Activated T-cell treated with anti-CD3 and anti-CD28 coated beads, Interleukin-2, amount 50 U/mL, for 24 hours (primary cell): Measurements from ENCODE around the gene NFATC2.
A peak's percentile ranks its signal among the peaks of the same experiment; 100 is the strongest.

ENCODE experiments used
- DNase-seq: peaks from one replicate; pipeline ENCODE4 v3.0.0-alpha.2; 2020
- H3K27ac Mint-ChIP-seq: 2 replicates; pipeline ENCODE4 v1.8.0; 2020; ENCODE audit warnings: mild to moderate bottlenecking, mixed read lengths
- H3K27me3 Mint-ChIP-seq: 2 replicates; pipeline ENCODE4 v1.8.0; 2020; ENCODE audit warnings: mixed read lengths
- H3K36me3 Mint-ChIP-seq: 2 replicates; pipeline ENCODE4 v1.8.0; 2020; ENCODE audit warnings: low read depth, mixed read lengths
- H3K4me1 Mint-ChIP-seq: 2 replicates; pipeline ENCODE4 v1.8.0; 2020; ENCODE audit warnings: low read depth, mixed read lengths
- H3K4me3 Mint-ChIP-seq: 2 replicates; pipeline ENCODE4 v1.8.0; 2020; ENCODE audit warnings: mild to moderate bottlenecking, moderate library complexity, mixed read lengths
- H3K9me3 Mint-ChIP-seq: 2 replicates; pipeline ENCODE4 v1.8.0; 2020; ENCODE audit warnings: mixed read lengths

The NFATC2 gene

DNA sequence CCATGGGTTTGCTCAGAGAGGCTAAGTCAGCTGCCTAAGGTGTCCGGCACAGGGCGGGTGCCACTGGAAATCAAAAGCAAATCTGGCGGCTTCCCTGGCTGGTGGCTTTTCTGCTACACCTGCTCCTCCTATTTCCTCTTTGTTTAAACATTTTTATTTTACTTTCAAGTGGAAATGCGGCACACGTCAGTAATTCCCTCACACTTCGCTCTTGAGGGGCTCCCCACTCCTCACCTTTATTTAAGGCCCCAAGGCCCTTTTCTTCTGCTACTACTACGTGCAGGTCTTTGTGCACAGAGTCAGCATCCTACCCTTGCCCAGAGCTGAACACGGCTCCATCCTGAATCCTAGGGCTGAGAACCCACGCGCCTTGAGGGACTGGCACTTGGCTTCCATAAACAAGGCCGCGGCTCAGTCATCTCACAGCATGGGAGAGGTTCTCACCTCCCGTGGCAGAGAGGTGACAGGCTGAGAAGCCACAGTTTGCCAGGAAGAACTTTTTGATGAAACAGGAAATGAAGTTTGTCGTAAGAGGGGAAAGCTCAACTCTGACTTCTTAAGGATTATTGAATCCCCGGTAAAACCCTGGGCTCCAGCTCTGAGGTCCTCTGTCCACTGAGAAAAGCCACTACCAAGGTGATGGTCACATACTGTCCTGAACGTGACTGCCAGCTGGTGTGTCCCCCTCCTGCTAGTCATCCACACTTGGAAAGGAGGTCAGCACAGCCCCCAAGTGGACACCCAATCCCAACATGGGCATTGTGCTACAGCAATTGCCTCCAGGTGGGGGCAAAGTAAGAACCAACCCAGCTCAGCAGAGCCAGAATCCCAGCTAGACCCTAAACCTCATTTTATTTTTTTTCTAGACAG is 48.0 kb downstream of the NFATC2 start:
- H3K27ac Mint-ChIP-seq = peak overlapping the region; percentile 94
- peaks cover 95% of the 10 kb centered on the region for H3K36me3 Mint-ChIP-seq
- DNase-seq = peak; percentile 64
- H3K27me3 Mint-ChIP-seq = no peaks in the 10 kb centered on the region
- peaks cover 98% of the 10 kb centered on the region for H3K4me1 Mint-ChIP-seq
- H3K4me3 Mint-ChIP-seq = peak overlapping the region; percentile 44
- H3K9me3 Mint-ChIP-seq = peaks cover 4% of the 10 kb centered on the region

DNA sequence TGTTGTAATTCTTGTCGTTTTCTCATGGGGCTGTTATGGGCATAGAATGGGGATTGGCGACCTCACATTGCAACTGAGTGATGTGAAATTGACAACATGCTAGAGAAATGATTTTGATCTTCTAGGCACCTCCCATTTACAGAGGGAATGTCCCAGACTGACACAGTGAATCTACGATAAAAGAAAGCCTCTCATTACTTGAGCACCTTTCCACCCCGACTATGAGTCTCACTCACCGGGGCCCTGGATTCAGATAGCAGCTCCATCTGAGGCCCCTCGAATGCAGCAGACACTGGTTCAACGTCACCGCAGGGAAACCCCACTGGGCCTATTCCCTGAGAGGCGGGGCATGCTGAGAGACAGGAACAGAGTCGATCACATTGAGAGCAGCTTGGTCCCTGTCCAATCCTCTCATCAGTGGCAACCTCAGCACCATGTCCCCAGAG is 49.1 kb downstream of the NFATC2 start:
- no peaks in the 10 kb centered on the region for H3K9me3 Mint-ChIP-seq
- peak overlapping the region; percentile 44 for H3K4me3 Mint-ChIP-seq
- peaks cover 98% of the 10 kb centered on the region for H3K4me1 Mint-ChIP-seq
- peaks cover 95% of the 10 kb centered on the region for H3K36me3 Mint-ChIP-seq
- H3K27me3 Mint-ChIP-seq = no peaks in the 10 kb centered on the region
- DNase-seq = peak; percentile 53
- peak overlapping the region; percentile 94 for H3K27ac Mint-ChIP-seq

DNA sequence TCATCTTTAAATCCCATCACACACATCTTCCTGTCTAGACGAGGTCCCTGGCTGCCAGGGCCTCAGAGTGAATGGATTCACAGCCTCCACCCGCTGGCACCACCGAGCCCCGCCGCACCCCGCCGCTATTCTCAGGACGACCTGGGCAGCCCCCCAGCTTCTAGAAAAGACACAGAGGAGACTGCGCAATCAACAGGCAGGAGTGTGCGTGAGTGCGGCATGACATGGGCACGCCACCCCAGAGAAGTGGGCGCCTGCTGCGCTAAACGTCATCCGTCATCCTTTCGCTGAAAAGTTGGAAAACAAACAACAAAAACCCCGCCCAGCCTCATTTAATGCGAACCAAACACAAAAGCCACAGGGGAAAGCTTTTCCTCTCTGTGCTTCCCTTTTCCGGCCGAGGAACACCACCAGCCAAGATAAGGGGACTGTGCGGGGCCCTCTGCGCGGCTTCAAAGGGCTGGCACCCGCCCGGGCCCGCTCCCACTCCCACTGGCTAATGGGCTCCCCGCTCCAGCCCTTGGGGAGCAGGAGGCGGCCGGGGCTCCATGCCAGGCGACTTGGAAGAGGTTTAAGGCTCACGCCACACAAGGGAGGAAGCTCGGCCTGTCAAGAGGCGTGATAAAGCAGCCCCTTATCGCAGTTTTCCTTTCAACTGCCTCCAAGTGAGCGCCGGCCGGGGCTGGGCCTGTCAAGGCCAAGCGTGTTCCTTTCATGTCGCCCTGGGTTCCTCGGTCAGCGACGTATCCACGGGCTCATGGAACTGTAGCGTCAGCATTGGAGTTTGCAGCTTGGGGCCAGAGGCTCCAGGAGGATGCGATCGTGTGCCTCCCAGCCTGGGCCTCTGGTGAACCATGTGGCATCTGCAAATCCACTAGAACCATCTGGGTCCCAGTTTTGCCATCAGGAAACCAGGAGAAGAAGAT is 50.1 kb downstream of the NFATC2 start:
- DNase-seq = no peak
- Mint-ChIP-seq H3K27ac (peak overlapping the region; percentile 94), H3K36me3 (peaks cover 98% of the 10 kb centered on the region), H3K9me3 (no peaks in the 10 kb centered on the region), H3K4me3 (no peak overlapping the region), H3K4me1 (peaks cover 98% of the 10 kb centered on the region), H3K27me3 (no peaks in the 10 kb centered on the region)

DNA sequence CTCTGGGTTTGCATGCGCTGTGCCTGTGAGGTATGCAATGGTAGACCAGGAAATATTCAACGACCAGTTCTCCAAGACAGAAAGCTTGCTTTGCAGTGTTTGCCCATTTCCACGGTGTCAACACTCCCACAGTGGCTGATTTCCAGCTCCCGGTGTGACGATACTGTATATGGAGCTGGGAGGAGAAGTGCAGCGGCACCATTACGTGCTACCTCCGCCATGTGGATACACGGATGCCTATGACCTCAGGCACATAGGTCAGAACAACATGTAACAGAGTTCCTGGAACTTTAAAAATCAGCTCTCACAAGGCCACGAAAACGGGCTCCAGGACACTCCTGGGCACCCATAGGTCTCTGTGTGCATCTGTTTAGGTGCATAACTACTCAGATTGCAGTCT is 51.1 kb downstream of the NFATC2 start:
- no peak overlapping the region for H3K27ac Mint-ChIP-seq
- no peaks in the 10 kb centered on the region for H3K27me3 Mint-ChIP-seq
- peaks cover 98% of the 10 kb centered on the region for H3K36me3 Mint-ChIP-seq
- no peaks in the 10 kb centered on the region for H3K9me3 Mint-ChIP-seq
- no peak for DNase-seq
- peaks cover 97% of the 10 kb centered on the region for H3K4me1 Mint-ChIP-seq
- H3K4me3 Mint-ChIP-seq = no peak overlapping the region

DNA sequence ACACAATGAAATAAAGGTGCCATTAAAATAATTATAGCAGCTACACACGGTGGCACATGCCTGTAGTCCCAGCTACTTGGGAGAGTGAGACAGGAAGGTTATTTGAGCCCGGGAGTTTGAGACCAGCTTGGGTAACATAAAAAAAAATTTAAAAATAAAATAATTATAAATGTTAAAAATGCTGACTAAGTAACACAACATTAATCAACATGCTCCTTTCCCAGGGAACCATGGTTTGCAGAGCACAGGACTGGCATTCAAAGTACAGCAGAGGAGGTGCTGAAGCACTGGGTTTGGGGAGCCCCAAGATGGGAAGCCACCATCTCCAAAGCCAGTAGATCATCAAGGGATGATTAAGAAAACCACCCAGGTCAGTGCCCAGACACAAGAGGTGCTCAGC is 51.9 kb downstream of the NFATC2 start:
- Mint-ChIP-seq H3K4me3 (no peak overlapping the region), H3K27ac (peak overlapping the region; percentile 57), H3K36me3 (peaks cover 98% of the 10 kb centered on the region), H3K27me3 (no peaks in the 10 kb centered on the region), H3K9me3 (no peaks in the 10 kb centered on the region), H3K4me1 (peaks cover 97% of the 10 kb centered on the region)
- no peak for DNase-seq

DNA sequence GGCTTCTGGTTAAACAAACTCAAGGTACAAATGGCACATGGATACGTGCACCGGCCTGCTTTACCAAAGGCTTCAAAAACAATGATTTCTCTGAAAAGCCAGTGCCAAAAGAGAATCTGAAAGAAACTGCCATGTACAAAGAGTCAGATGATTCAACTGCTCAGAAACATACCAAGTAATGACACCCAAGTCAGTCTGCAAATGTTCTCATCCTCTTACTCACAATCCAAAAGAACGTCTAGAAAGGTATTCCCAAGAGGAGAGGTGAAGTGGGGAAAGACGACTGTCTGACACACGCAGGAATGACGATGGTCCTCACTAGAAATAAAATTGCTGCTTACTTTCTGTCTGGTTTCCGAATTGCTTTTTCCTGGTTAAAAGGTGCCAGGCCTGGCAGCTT is 52.9 kb downstream of the NFATC2 start:
- DNase-seq = no peak
- H3K4me3 Mint-ChIP-seq = no peak overlapping the region
- peaks cover 97% of the 10 kb centered on the region for H3K4me1 Mint-ChIP-seq
- H3K27me3 Mint-ChIP-seq = no peaks in the 10 kb centered on the region
- peaks cover 98% of the 10 kb centered on the region for H3K36me3 Mint-ChIP-seq
- H3K27ac Mint-ChIP-seq = peak overlapping the region; percentile 3
- H3K9me3 Mint-ChIP-seq = no peaks in the 10 kb centered on the region

DNA sequence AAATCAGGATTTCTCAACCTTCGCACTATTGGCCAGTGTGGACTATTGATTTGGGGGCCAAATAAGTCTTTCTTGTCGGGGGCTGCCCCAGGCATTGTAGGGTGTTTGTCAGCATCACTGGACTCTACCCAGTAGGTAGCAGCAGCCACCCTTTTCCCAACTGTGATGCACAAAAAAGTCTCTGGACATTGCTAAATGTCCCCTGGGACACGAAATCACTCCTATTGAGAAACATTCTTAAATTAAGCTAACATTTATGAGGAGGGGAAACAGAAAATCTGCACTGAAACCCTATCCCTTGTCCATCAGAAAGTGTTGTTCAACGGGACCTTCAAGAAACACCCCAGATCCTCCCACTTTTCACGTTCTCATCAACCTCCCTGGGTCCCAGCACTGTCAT is 54.2 kb downstream of the NFATC2 start:
- Mint-ChIP-seq H3K27me3 (no peaks in the 10 kb centered on the region), H3K27ac (peak overlapping the region; percentile 82), H3K4me3 (no peak overlapping the region), H3K9me3 (peaks cover 4% of the 10 kb centered on the region), H3K4me1 (peaks cover 96% of the 10 kb centered on the region), H3K36me3 (peaks cover 97% of the 10 kb centered on the region)
- DNase-seq = no peak

DNA sequence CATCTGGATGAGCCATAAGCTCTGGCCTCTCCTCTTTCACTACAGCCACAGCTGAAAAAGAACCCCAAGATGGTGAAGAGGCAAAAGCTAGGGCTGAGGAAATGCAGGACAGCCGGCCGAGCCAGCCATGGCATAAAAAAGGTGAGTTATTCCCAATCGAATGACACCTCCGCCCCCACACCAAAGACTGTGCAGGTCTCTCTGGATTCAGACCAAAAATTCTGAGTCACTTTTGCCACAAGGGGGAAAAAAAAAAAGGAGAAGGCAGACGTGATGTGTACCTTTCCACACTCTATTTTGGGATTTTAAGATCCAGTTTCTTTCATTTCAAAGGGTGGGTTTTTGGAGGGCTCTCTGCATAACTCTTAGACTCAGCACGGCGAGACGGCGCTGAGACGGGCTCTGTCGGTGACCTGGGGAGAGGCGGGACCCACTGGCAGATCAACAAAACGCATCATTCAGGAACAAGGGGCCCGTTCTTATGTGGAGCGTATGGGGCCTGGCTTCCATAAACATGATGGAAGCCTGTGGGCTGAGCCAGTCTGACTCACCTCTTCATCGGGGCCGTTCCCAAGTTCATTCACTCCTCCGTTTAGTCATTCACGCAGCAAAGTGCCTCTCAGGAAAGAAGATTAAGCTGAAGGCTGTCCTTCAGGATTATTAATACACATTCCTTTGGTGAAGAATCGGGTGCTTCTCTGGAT is 54.8 kb downstream of the NFATC2 start:
- Mint-ChIP-seq H3K4me1 (peaks cover 95% of the 10 kb centered on the region), H3K9me3 (peaks cover 4% of the 10 kb centered on the region), H3K36me3 (peaks cover 96% of the 10 kb centered on the region), H3K27me3 (no peaks in the 10 kb centered on the region), H3K27ac (peak overlapping the region; percentile 82), H3K4me3 (no peak overlapping the region)
- no peak for DNase-seq

DNA sequence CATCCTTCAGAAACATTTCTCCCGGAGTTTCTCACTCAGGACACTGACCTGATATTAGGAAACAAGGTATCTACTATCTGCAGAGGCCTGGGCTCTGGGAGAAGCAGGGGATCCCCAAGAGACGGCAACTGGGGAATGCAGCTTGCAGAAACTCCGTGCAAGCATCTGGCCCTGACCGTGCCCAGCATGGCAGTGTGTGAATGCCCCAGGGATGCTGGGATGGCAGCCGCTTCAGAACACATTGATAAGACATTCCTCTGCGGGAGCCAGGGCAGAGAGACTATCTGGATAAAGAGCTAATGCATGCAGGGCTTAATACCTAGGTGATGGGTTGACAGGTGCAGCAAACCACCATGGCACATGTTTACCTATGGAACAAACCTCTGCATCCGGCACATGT is 55.4 kb downstream of the NFATC2 start:
- Mint-ChIP-seq H3K4me1 (peaks cover 95% of the 10 kb centered on the region), H3K36me3 (peaks cover 95% of the 10 kb centered on the region), H3K27me3 (no peaks in the 10 kb centered on the region), H3K4me3 (no peak overlapping the region), H3K27ac (no peak overlapping the region), H3K9me3 (peaks cover 4% of the 10 kb centered on the region)
- no peak for DNase-seq

DNA sequence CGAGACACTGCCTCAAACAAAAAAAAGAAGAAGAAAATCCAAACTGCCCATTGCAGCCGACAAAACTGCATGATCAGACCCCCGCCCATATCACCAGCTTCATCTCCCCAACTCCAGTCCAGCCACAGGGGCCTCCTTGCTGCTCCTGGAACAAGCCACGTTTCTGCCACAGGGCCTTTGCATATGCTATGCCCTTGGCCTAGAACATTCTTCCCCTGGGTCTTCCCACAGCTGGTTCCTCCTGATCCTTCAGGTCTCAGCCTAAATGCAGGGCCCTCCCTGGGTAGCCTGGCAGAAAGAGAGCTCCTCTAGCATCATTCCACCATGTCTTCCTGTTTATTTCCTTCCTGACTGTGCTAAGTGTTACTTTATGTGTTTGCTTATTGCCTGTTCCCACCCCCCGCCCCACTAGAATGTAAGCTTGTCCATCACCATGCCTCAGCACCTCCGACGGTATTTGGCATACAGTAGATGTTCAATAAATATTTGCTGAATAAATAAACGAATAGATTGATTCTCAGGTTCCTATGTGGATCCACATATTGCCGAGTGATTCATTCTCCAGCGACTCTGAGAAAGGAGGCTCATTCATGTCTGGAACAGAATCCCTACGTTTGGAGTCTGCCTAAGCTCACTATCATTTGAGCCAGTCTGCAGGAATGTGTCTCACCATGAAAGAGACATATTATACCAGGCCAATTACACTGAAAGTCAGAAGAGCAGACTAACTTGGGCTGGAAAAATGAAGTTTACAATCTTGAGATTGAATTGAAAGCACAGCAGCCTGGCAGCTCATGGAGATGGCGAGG is 56.1 kb downstream of the NFATC2 start:
- Mint-ChIP-seq H3K4me3 (no peak overlapping the region), H3K27me3 (no peaks in the 10 kb centered on the region), H3K36me3 (peaks cover 90% of the 10 kb centered on the region), H3K4me1 (peaks cover 95% of the 10 kb centered on the region), H3K9me3 (peaks cover 4% of the 10 kb centered on the region), H3K27ac (peak overlapping the region; percentile 60)
- no peak for DNase-seq

DNA sequence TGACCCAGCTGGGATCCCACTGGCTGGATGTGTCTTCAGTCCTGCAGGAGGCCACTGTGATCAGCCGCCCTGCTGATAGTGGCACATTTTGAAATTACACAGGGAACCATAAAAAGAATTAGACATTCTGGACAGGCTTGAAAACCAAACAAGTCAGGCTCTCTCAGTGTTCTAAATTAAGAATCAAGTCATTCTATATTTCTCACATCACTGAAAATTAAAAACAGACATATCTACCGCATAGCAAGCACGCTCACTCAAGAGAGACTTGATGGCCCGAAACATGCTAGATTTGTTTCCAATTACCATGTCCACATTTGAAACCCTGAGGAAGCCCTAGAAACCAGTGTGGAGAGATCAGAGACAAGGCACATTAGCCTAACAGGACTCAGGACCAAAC is 57.7 kb downstream of the NFATC2 start:
- Mint-ChIP-seq H3K4me3 (no peak overlapping the region), H3K27me3 (no peaks in the 10 kb centered on the region), H3K36me3 (peaks cover 84% of the 10 kb centered on the region), H3K4me1 (peaks cover 95% of the 10 kb centered on the region), H3K9me3 (peaks cover 4% of the 10 kb centered on the region), H3K27ac (peak overlapping the region; percentile 73)
- no peak for DNase-seq

DNA sequence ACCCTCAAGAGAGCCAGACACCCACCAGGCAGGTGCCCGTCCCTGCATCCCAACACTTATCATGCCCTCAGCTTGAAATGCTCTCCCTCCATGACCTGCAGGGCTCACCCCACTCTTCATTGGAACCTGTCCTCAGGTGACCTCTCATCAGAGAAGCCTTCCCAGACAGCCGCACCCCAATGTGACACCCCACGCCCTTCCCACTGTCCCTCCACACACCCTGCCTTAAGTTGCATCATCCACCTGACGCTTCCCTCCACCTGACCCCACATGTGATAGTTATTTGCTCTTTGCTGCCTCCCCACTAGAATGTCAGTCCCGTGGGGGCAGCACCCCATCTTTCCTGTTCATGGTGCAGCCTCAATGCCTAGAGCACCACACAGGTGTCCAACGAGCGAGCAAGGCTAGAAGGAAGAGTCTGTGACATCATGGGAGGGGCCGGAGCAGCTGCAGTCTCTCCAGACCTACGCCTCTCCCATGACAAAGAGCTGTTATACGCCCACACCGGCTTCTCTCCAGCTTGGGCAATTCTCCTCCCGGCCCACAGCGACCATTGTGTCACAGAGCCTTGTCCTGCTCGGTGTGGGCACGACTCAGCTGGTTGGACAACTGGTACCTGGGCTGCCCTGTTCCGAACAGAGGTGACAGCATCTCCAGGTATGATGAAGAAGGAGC is 58.2 kb downstream of the NFATC2 start:
- Mint-ChIP-seq H3K27ac (peak overlapping the region; percentile 73), H3K27me3 (no peaks in the 10 kb centered on the region), H3K4me1 (peaks cover 95% of the 10 kb centered on the region), H3K36me3 (peaks cover 84% of the 10 kb centered on the region), H3K9me3 (peaks cover 4% of the 10 kb centered on the region), H3K4me3 (no peak overlapping the region)
- no peak for DNase-seq

DNA sequence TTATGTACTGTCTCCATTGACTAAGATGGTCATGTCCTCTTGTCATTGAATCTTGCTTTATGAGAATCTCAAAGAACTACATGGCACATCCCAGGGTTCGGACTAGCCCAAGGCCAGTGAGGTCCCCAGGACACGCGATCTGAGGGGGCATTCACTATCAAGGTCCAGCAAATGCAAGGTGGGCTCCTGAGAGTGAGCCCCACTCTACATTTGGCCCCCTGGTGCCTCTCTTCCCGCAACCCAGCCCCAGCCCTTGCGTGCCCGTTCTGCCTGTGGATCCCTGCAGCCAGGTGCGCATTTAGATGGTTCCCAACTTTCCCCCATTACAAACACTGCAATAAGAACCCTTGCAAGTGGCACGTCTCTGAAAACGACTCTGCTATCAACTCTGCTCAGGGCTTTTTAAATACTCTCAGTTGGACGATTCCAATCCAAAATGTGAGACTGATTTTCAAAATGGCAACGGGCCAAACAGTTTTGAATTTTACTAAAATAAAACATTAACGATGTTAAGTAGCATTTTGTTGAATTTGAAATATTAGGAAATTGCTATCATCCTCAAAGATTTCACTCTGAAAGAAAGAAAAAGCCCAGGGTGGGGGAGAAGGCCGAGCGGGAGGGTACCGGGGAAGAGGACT is 59.6 kb downstream of the NFATC2 start:
- H3K36me3 Mint-ChIP-seq = peaks cover 84% of the 10 kb centered on the region
- peaks cover 95% of the 10 kb centered on the region for H3K4me1 Mint-ChIP-seq
- no peak for DNase-seq
- peaks cover 5% of the 10 kb centered on the region for H3K9me3 Mint-ChIP-seq
- H3K27ac Mint-ChIP-seq = peak overlapping the region; percentile 100
- peak overlapping the region; percentile 74 for H3K4me3 Mint-ChIP-seq
- no peaks in the 10 kb centered on the region for H3K27me3 Mint-ChIP-seq
